Adrenal gland (tissue), 12 donors: Measurements from ENCODE around the gene PIP5K1C. TPM values are rescaled to one million over a fixed set of nuclear protein-coding genes. Genes with fewer than 3 reads are reported as not detected.

ENCODE experiments used
- DNase-seq, 7 donors: peaks; one replicate each; pipeline ENCODE4 v3.0.0-alpha.2; 2019 to 2020
- H3K27ac ChIP-seq, 5 donors: fragments of 200-600 bp; sonication (generic) in 4 of 5; 1 replicate in 3 of 5; 2 replicates in 2 of 5; pipeline versions ENCODE4 v1.5.1 to v1.8.0; 2016 to 2020; ENCODE audit warnings: mild to moderate bottlenecking in 1 of 5
- H3K27me3 ChIP-seq: fragments of 200-600 bp; 2 replicates; pipeline ENCODE4 v1.8.0; 2021
- H3K36me3 ChIP-seq, 2 donors: fragments of 200-600 bp; replicated peaks in 1 of 2; 1 replicate in 1 of 2; 2 replicates in 1 of 2; pipeline versions ENCODE4 v1.5.1 to v1.8.0; 2018 to 2022
- H3K4me1 ChIP-seq, 2 donors: fragments of 200-600 bp; replicated peaks in 1 of 2; 1 replicate in 1 of 2; 2 replicates in 1 of 2; pipeline versions ENCODE4 v1.5.1 to v1.8.0; 2018 to 2021
- H3K4me3 ChIP-seq, 4 donors: fragments of 200-600 bp; sonication (generic) in 3 of 4; one replicate each; pipeline ENCODE4 v1.5.1; 2016 to 2018
- H3K9me3 ChIP-seq, 3 donors: fragments of 200-600 bp; sonication (generic) in 1 of 3; replicated peaks in 1 of 3; 1 replicate in 2 of 3; 2 replicates in 1 of 3; pipeline versions ENCODE4 v1.5.1 to v1.8.0; 2016 to 2021
- POLR2A ChIP-seq, 2 donors: fragments of 450-650 bp; IDR thresholded peaks; one replicate each; pipeline ENCODE4 v1.6.1; 2017; ENCODE audit warnings: antibody characterized with exemption in 2 of 2, mild to moderate bottlenecking in 2 of 2, moderate library complexity in 1 of 2
- WGBS, 4 donors: extraction: QIAGEN DNeasy Blood & Tissue Kit in 2 of 4; methylation state at CpG; one replicate each; pipeline versions ENCODE4 v1.1.5 to v1.1.7; 2013 to 2017; 5-methylcytosine and 5-hydroxymethylcytosine counted together
- intact Hi-C, 2 donors: fragments of 100-400 bp; cut with DNase I; formaldehyde crosslinking; loops; one replicate each; pipeline versions ENCODE4 v1.14.1 to v1.15.0; 2022 to 2023
- polyA plus RNA-seq, 3 donors: library from polyadenylated mRNA; stranded (reverse); fragments of 200-250 nt in 2 of 3; fragments of 350-450 nt in 1 of 3; fragmentation: Illumina TruSeq in 1 of 3; extraction: RNeasy Lipid Tissue Mini Kit (QIAGEN cat#74804) in 1 of 3; gene quantifications; one replicate each; pipeline ENCODE4 v1.2.3, GENCODE V29; 2013 to 2014
- total RNA-seq, 9 donors: library from RNA; depleted of rRNA in 4 of 9; stranded (reverse); fragments of >200 nt in 4 of 9; fragments of 120-200 nt in 1 of 9; fragmentation: NEBNext Ultra II Directional in 1 of 9; extraction: Animal tissue kit (Norgen Biotek cat#: 25700) in 1 of 9; gene quantifications; one replicate each; pipeline versions ENCODE4 v1.1.0 to v1.2.4, GENCODE V29; 2013 to 2023
- TF ChIP-seq, protein P1 (sequence below), 6 experiments: fragments of 450-650 bp in 4 of 6; fragments of 200-600 bp in 2 of 6; sonication (generic) in 1 of 6; IDR thresholded peaks; 1 replicate in 5 of 6; 2 replicates in 1 of 6; pipeline versions ENCODE4 v1.5.1 to v1.8.0; 2016 to 2021; ENCODE audit warnings: antibody characterized with exemption in 6 of 6, mild to moderate bottlenecking in 2 of 6, moderate library complexity in 1 of 6
- donor health status: healthy with polysubstance abuse.
- donor health status: Bipolar disorder and iron deficiency.
- donor health status: DM: yes; HTN: yes; CAD: no.
- donor health status: DM: no; HTN: no; CAD: no.
- donor health status: DM: no; HTN: no; CAD: no.
- donor health status: DM: yes; HTN: yes; CAD: no.

Gene PIP5K1C
- total and polyA plus RNA-seq, 12 donors: 4.0 to 44.7 (median 31.0) TPM

GRCh38 chr19:3683405-3684053 lies 16.7 kb downstream of the PIP5K1C start:
- Histone ChIP-seq H3K36me3 (no peaks in the 10 kb centered on the region), H3K4me1 (peaks cover 0 to 7% of the 10 kb centered on the region in 2 donors), H3K27me3 (no peaks in the 10 kb centered on the region), H3K27ac (peak overlapping the region in 1 of 5 donors; percentile 63), H3K9me3 (no peaks in the 10 kb centered on the region), H3K4me3 (no peak overlapping the region)
- WGBS, 4 donors: 59 to 91% (median 77%) methylated on average over 7 to 26 of the region's 26 CpGs
- DNase-seq: peak in 4 of 7 donors; percentile 22 to 53 (median 28)
- intact Hi-C loops: no loop called here
- TF ChIP-seq, protein P1, sequence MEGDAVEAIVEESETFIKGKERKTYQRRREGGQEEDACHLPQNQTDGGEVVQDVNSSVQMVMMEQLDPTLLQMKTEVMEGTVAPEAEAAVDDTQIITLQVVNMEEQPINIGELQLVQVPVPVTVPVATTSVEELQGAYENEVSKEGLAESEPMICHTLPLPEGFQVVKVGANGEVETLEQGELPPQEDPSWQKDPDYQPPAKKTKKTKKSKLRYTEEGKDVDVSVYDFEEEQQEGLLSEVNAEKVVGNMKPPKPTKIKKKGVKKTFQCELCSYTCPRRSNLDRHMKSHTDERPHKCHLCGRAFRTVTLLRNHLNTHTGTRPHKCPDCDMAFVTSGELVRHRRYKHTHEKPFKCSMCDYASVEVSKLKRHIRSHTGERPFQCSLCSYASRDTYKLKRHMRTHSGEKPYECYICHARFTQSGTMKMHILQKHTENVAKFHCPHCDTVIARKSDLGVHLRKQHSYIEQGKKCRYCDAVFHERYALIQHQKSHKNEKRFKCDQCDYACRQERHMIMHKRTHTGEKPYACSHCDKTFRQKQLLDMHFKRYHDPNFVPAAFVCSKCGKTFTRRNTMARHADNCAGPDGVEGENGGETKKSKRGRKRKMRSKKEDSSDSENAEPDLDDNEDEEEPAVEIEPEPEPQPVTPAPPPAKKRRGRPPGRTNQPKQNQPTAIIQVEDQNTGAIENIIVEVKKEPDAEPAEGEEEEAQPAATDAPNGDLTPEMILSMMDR (IDR thresholded peaks at IDR 0.05): no peak
- TF ChIP-seq POLR2A (IDR thresholded peaks at IDR 0.05): no peak

DNA sequence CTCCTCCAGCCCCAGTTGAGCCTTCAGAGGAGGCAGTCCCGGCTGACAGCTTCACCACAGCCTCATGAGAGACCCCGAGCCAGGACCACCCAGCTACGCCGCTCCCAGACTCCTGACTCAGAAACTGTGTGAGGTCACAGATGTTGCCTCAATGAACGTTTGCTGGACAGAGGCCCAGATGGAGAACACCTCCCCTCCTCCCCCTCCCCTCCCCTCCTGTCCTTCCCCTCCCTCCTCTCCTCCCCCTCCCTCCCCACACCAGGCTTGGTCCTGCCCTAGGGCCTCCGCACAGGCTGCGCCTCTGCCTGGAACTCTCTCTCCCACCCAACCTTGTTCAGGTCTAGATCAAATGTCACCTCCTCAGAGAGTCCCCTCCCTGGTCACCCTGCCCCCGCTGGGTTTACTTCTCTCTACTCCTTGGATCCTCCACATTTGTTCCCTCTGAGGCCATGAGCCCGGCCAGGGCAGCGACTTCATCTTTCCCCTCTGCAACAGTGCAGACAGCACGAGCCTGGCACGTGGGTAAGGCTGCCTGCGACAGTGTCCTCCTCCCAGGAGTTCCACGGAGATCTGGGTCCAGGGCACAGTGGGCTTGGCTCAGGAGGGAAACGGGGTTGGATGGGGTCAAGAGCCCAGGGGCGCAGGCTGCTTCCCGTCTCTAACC lies 17.4 kb downstream of the PIP5K1C start:
- TF ChIP-seq, protein P1 (IDR thresholded peaks at IDR 0.05): no peak
- TF ChIP-seq POLR2A (IDR thresholded peaks at IDR 0.05): no peak
- Histone ChIP-seq H3K27me3 (no peaks in the 10 kb centered on the region), H3K4me3 (no peak overlapping the region), H3K36me3 (no peaks in the 10 kb centered on the region), H3K27ac (peak overlapping the region in 1 of 5 donors; percentile 63), H3K4me1 (peaks cover 0 to 7% of the 10 kb centered on the region in 2 donors), H3K9me3 (no peaks in the 10 kb centered on the region)
- intact Hi-C loops: no loop called here
- WGBS, 4 donors: 72 to 81% (median 76%) methylated on average over 15 to 17 of the region's 17 CpGs
- DNase-seq: no peak

- no peaks in the 10 kb centered on the region for H3K27me3 ChIP-seq
- H3K36me3 ChIP-seq: no peaks in the 10 kb centered on the region
- TF ChIP-seq, protein P1 (IDR thresholded peaks at IDR 0.05): no peak
- TF ChIP-seq POLR2A (IDR thresholded peaks at IDR 0.05): no peak
- WGBS, 4 donors: 89 to 97% (median 94%) methylated on average over 10 of the region's 10 CpGs
- intact Hi-C loops: no loop called here
- H3K4me3 ChIP-seq: no peak overlapping the region
- H3K9me3 ChIP-seq: no peaks in the 10 kb centered on the region
- peaks cover 0 to 7% of the 10 kb centered on the region in 2 donors for H3K4me1 ChIP-seq
- H3K27ac ChIP-seq: no peak overlapping the region
- no peak for DNase-seq
Measured at GRCh38 chr19:3682286-3682685, 18.0 kb downstream of the PIP5K1C start.

DNA sequence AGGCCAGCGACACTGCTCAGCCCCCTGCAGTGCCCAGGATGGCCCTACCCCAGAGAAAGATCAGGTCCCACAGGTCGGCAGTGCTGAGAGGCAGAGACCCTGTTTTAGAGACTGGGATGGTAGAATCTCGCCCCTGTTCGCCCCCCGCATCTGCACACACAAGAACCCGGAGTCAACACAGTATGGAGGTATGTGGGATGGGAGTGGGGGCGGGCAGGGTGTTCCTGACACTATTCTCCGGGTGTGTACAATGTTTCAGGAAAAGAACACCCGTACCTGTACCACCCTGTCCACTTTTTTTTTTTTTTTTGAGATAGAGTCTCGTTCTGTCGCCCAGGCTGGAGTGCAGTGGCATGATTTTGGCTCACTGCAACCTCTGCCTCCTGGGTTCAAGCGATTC lies 19.3 kb downstream of the PIP5K1C start:
- 93 to 96% (median 95%) methylated on average over 10 to 12 of the region's 12 CpGs for WGBS, 4 donors
- H3K27ac ChIP-seq: no peak overlapping the region
- H3K36me3 ChIP-seq: no peaks in the 10 kb centered on the region
- H3K4me1 ChIP-seq: no peaks in the 10 kb centered on the region
- H3K9me3 ChIP-seq: no peaks in the 10 kb centered on the region
- H3K4me3 ChIP-seq: no peak overlapping the region
- no peak for DNase-seq
- no peak for TF ChIP-seq POLR2A (IDR thresholded peaks at IDR 0.05)
- TF ChIP-seq, protein P1 (IDR thresholded peaks at IDR 0.05): no peak
- no peaks in the 10 kb centered on the region for H3K27me3 ChIP-seq
- intact Hi-C loops: no loop called here
